ENCODE measurements around the gene KLHL29.

Gene KLHL29

GRCh38 chr2:23507267-23508065, 122.5 kb downstream of the KLHL29 start:
- no peaks in the 10 kb centered on the region for H3K27me3 ChIP-seq
- H3K36me3 ChIP-seq = no peaks in the 10 kb centered on the region

GRCh38 chr2:23508066-23508390, 123.0 kb downstream of the KLHL29 start:
- Histone ChIP-seq H3K36me3 (no peaks in the 10 kb centered on the region), H3K9me3 (no peaks in the 10 kb centered on the region), H3K27me3 (no peaks in the 10 kb centered on the region), H3K4me3 (ENCODE audit: low read depth, low read length) (no peak overlapping the region), H3K4me1 (peaks cover 64% of the 10 kb centered on the region)
- no peak for DNase-seq
- no peak for TF ChIP-seq CTCF (IDR thresholded peaks at IDR 0.05; ENCODE audit: low read depth, low read length)

More at GRCh38 chr2:23507267-23508065, 122.5 kb downstream of the KLHL29 start:
- peak; percentile 60 for DNase-seq
- H3K4me1 ChIP-seq = peaks cover 65% of the 10 kb centered on the region
- TF ChIP-seq CTCF (IDR thresholded peaks at IDR 0.05; ENCODE audit: low read depth, low read length) = no peak
- H3K9me3 ChIP-seq = no peaks in the 10 kb centered on the region
- no peak overlapping the region for H3K4me3 ChIP-seq (ENCODE audit: low read depth, low read length)

DNA sequence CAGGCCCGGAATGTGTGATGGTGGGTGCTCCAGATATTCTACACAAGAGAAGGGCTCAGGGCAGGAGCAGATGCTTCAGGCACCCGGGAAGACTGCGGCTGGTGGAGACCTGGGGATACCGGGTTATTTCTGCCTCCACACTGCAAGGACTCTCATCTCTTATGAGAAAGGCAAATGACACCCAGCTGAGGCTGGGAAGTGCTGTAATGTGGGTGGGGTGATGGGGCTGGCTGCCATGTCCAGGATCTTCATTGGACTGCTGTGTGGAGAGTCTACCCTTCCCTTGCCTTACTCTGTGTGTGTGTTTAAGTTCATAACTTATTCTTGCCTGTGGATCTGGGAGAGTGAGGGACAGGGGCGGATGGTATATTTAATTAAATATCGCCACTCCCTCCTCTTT, 124.1 kb downstream of the KLHL29 start:
- no peaks in the 10 kb centered on the region for H3K36me3 ChIP-seq
- no peaks in the 10 kb centered on the region for H3K27me3 ChIP-seq
- no peaks in the 10 kb centered on the region for H3K9me3 ChIP-seq
- H3K4me3 ChIP-seq (ENCODE audit: low read depth, low read length) = no peak overlapping the region
- DNase-seq = no peak
- TF ChIP-seq CTCF (IDR thresholded peaks at IDR 0.05; ENCODE audit: low read depth, low read length) = no peak
- H3K4me1 ChIP-seq = peaks cover 55% of the 10 kb centered on the region

GRCh38 chr2:23509596-23510292, 124.8 kb downstream of the KLHL29 start:
- Histone ChIP-seq H3K36me3 (no peaks in the 10 kb centered on the region), H3K27me3 (no peaks in the 10 kb centered on the region), H3K4me1 (peaks cover 55% of the 10 kb centered on the region), H3K4me3 (ENCODE audit: low read depth, low read length) (no peak overlapping the region), H3K9me3 (no peaks in the 10 kb centered on the region)
- no peak for TF ChIP-seq CTCF (IDR thresholded peaks at IDR 0.05; ENCODE audit: low read depth, low read length)
- DNase-seq = no peak

- H3K4me1 ChIP-seq = peaks cover 55% of the 10 kb centered on the region
- no peaks in the 10 kb centered on the region for H3K9me3 ChIP-seq
- no peaks in the 10 kb centered on the region for H3K36me3 ChIP-seq
- no peaks in the 10 kb centered on the region for H3K27me3 ChIP-seq
- H3K4me3 ChIP-seq (ENCODE audit: low read depth, low read length) = no peak overlapping the region
- no peak for DNase-seq
- no peak for TF ChIP-seq CTCF (IDR thresholded peaks at IDR 0.05; ENCODE audit: low read depth, low read length)
Measured at GRCh38 chr2:23510471-23510870, 125.5 kb downstream of the KLHL29 start.

DNA sequence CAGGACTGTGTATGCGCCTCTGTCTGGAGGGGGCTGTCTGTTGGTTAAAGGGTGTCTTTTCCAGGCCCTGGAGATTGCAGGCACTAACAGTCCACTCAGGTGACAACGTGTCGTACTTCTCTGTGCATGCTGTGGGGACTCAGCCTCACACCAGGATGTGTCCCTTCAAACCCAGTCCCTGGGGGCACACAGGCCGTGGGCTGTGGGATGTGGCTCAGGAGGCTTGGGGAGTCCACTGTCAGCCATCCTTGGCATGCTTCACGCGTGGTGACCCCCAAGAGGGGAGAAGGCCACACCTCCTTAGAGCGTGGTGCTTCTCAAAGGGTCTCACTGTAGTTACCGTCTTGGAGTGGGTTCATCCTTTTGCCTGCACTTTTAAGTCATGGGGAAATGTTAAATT, 127.8 kb downstream of the KLHL29 start:
- H3K9me3 ChIP-seq = no peaks in the 10 kb centered on the region
- peaks cover 34% of the 10 kb centered on the region for H3K4me1 ChIP-seq
- DNase-seq = no peak
- H3K4me3 ChIP-seq (ENCODE audit: low read depth, low read length) = no peak overlapping the region
- no peaks in the 10 kb centered on the region for H3K27me3 ChIP-seq
- no peaks in the 10 kb centered on the region for H3K36me3 ChIP-seq
- no peak for TF ChIP-seq CTCF (IDR thresholded peaks at IDR 0.05; ENCODE audit: low read depth, low read length)
